DMS 273 (cell line): ENCODE results near the gene PDXK.

Source experiments
- DNase-seq: peaks from one replicate; lab custom pipeline; 2025; ENCODE audit not compliant: unreplicated experiment; lab: John Stamatoyannopoulos, UW

Gene PDXK

GRCh38 chr21:43801006-43801783 lies 82.3 kb downstream of the PDXK start:
- DNase-seq = no peak

DNA sequence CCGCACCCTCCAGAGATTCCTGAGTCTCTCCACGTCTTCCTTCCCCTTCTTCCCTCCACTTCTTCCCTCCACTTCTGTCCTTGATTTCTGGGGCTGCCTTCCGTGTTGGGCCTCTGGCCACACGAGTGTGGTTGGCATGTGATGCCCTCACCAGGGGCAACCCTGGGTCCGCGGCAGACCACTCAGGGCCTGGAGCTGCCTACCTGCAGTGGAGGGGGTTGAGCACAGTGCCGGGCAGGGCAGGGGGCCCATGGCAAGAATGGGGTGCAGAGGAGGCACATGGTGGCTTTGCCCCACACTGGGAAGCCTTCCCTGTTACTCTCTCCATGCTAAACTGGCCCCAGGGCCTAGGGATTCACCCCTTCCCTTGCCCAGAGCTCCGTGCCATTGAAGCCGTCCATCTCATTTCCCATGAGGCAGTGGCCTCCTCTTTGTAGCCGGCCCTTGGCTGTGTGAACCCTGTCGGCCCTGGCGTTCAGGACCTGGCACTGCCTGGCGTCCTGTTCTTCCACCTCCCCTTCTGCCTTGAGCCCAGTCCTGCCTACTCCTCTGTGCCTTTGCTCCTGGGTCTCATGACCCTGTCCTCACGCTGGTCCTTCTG lies 83.9 kb downstream of the PDXK start:
- no peak for DNase-seq

- DNase-seq = no peak
Observed at GRCh38 chr21:43803558-43804300, 84.8 kb downstream of the PDXK start.

DNA sequence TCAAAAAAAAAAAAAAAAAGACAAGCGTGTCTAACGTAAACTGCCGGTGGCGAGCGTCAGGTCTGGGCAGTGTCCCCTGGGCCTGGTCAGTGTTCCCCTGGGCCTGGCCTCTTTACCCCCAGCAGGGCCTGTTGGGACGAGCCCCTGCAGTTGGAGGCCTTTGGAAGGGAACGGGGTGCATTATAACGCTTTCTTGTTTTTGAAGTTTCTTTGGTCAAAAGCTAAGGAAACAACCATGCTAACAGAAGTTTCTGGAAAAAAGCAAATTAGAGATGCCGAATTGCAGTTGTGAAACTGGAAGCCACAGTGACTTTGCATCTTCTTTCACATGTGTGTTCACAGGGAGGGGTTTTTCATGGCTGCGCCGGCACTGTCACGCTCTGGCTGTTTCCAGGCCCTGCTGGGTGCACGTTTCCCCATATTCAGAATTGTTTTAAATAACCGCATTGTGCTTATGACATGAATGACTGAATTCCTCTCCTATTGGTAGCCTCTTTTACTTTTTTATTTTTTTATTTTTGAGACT lies 86.4 kb downstream of the PDXK start:
- DNase-seq = no peak

GRCh38 chr21:43806017-43806710 lies 87.2 kb downstream of the PDXK start:
- no peak for DNase-seq

- DNase-seq = no peak
Observed at GRCh38 chr21:43808367-43808766, 89.4 kb downstream of the PDXK start.

DNA sequence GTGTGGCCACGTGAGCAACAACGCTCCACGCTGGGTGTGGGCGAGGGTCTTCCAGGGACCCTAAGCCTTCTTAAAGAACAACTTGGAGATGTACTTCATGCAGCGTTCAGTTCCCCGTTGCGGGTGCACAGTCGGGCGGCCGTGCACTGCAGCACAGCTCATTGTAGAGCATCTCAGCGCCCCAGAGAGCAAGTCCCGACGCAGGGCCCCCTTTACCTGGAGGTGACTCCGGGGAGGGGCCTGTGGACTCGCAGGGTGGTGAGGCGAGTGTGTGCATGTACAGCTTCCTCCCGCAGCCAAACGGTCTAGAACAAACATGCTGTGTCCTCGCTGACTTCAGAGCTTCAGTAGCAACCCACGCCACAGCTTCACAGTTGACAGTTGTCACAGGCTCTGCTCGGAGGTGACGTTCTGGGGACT lies 89.9 kb downstream of the PDXK start:
- DNase-seq = no peak

GRCh38 chr21:43809346-43809799 lies 90.4 kb downstream of the PDXK start:
- DNase-seq = peak; percentile 48

DNA sequence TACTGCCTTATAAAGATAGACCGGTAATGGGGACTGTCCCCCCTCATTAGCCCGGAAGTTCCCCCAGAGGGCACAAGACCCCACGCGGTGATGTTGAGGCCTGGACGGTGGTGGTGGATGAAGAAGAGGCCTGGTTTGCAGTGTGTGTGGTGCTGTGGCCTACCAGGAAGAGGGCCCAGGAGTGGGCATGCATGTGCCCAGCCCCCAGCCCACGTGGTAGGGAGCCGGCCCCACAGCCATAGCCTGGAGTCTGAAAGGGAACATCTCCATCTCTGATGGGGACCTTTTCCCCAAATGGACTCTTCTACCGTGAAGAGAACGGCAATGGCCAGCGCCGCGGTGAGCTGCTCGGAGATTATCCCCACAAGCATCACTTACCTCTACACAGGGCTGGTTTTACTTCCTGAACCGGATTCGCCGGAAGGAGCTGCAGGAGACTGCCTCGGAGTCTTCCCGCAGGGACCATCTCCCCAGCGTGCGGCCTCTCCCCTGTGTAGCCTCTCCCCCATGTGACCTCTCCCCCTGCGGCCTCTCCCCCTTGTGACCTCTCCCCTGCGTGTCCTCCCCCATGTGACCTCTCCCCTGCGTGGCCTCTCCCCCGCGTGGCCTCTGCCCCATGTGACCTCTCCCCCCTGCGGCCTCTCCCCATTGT lies 91.0 kb downstream of the PDXK start:
- DNase-seq = peak; percentile 40

GRCh38 chr21:43810505-43811261 lies 91.8 kb downstream of the PDXK start:
- peak; percentile 93 for DNase-seq

GRCh38 chr21:43811262-43812105 lies 92.6 kb downstream of the PDXK start:
- peak; percentile 67 for DNase-seq
